IMR-90 (cell line): ENCODE measurements around the gene NAIF1.
"Not testable (repeated sequence)": the region's sequence is repeated elsewhere in the genome, so short reads cannot be mapped to it uniquely, and the experiment has no call there.

Source experiments
- BHLHE40 ChIP-seq: fragments of 150-350 bp; IDR thresholded peaks from 2 replicates; pipeline ENCODE4 v1.6.1; 2016; ENCODE audit warnings: mild to moderate bottlenecking, low read depth, low read length
- CEBPB ChIP-seq: IDR thresholded peaks from 2 replicates; pipeline ENCODE4 v1.6.1; 2012; ENCODE audit warnings: low read depth, low read length, improper control_type of control experiment
- CHD1 ChIP-seq: IDR thresholded peaks from 2 replicates; pipeline ENCODE4 v1.6.1; 2012; ENCODE audit warnings: low read depth, low read length, improper control_type of control experiment
- CTCF ChIP-seq: conservative IDR thresholded peaks from 2 replicates; pipeline ENCODE4 v1.5.1; 2012; ENCODE audit warnings: mild to moderate bottlenecking, low read depth, low read length, improper control_type of control experiment
- ELK1 ChIP-seq: fragments of 150-350 bp; IDR thresholded peaks from 2 replicates; pipeline ENCODE4 v1.6.1; 2016; ENCODE audit warnings: low read depth, mild to moderate bottlenecking, low read length, moderate library complexity, borderline replicate concordance
- MAFK ChIP-seq: IDR thresholded peaks from 2 replicates; pipeline ENCODE4 v1.6.1; 2012; ENCODE audit warnings: low read depth, low read length, improper control_type of control experiment
- POLR2A ChIP-seq: IDR thresholded peaks from 2 replicates; pipeline ENCODE4 v1.6.1; 2012; ENCODE audit warnings: mild to moderate bottlenecking, low read depth, low read length
- RAD21 ChIP-seq: IDR thresholded peaks from 2 replicates; pipeline ENCODE4 v1.6.1; 2012; ENCODE audit warnings: low read length, improper control_type of control experiment
- RCOR1 ChIP-seq: IDR thresholded peaks from 2 replicates; pipeline ENCODE4 v1.6.1; 2012; ENCODE audit warnings: mild to moderate bottlenecking, low read length, improper control_type of control experiment; ENCODE audit not compliant: insufficient replicate concordance
- RFX5 ChIP-seq: IDR thresholded peaks from 2 replicates; pipeline ENCODE4 v1.8.0; 2012; ENCODE audit warnings: low read depth, mild to moderate bottlenecking, low read length, moderate library complexity
- SMC3 ChIP-seq: fragments of 150-350 bp; IDR thresholded peaks from 2 replicates; pipeline ENCODE4 v1.6.1; 2016; ENCODE audit warnings: low read depth, mild to moderate bottlenecking, antibody characterized with exemption, low read length, moderate library complexity
- USF2 ChIP-seq: fragments of 150-350 bp; IDR thresholded peaks from 2 replicates; pipeline ENCODE4 v1.6.1; 2017; ENCODE audit warnings: mild to moderate bottlenecking, antibody characterized with exemption, low read length, low read depth

- TF ChIP-seq ELK1, CTCF, POLR2A, RCOR1, SMC3, RAD21, RFX5, CHD1, USF2, BHLHE40, MAFK, CEBPB: not testable (repeated sequence)
Measured at GRCh38 chr9:128023671-128024070, 43.4 kb downstream of the NAIF1 start.
